HepG2 (cell line): ENCODE results near the gene ATP8A1. TPM values are rescaled to one million over a fixed set of nuclear protein-coding genes. Genes with fewer than 3 reads are reported as not detected.

Experiments used
- ASH2L ChIP-seq: fragments of 300-600, 200-600 bp; sonication (generic); IDR thresholded peaks from 2 replicates; pipeline ENCODE4 v1.7.0; 2017; ENCODE audit warnings: low read depth, mild to moderate bottlenecking, moderate library complexity, mixed read lengths, low read length; ENCODE audit not compliant: insufficient read length
- FOXA3 ChIP-seq: IDR thresholded peaks from 2 replicates; pipeline ENCODE4 v1.6.1; 2016; ENCODE audit warnings: missing genetic modification reagents, missing compliant biosample characterization
- HIC2 ChIP-seq: sonication (generic); formaldehyde crosslinking; IDR thresholded peaks from 2 replicates; pipeline ENCODE4 v1.9.0; 2022; ENCODE audit warnings: low read depth, missing genetic modification reagents
- IRF2 ChIP-seq: IDR thresholded peaks from 2 replicates; pipeline ENCODE4 v1.6.1; 2018; ENCODE audit warnings: missing genetic modification reagents, missing compliant biosample characterization
- MED1 ChIP-seq: sonication (generic); formaldehyde crosslinking; IDR thresholded peaks from 2 replicates; pipeline ENCODE4 v1.4.0; 2020; ENCODE audit warnings: missing genetic modification reagents
- MTA1 ChIP-seq: sonication (generic); formaldehyde crosslinking; IDR thresholded peaks from 2 replicates; pipeline ENCODE4 v1.4.0; 2020; ENCODE audit warnings: missing genetic modification reagents, mild to moderate bottlenecking, borderline replicate concordance
- NFRKB ChIP-seq: fragments of 450-650 bp; IDR thresholded peaks from 2 replicates; pipeline ENCODE4 v1.6.1; 2017
- PREB ChIP-seq: sonication (generic); formaldehyde crosslinking; IDR thresholded peaks from 2 replicates; pipeline ENCODE4 v1.4.0; 2020; ENCODE audit warnings: missing genetic modification reagents
- REPIN1 ChIP-seq: sonication (generic); formaldehyde crosslinking; IDR thresholded peaks from 2 replicates; pipeline ENCODE4 v1.8.0; 2022; ENCODE audit warnings: missing genetic modification reagents, low read depth, mild to moderate bottlenecking, borderline replicate concordance
- SIN3B ChIP-seq: fragments of 150-350 bp; IDR thresholded peaks from 2 replicates; pipeline ENCODE4 v1.6.1; 2014; ENCODE audit warnings: low read length
- SP2 ChIP-seq: sonication (generic); formaldehyde crosslinking; IDR thresholded peaks from 2 replicates; pipeline ENCODE4 v1.5.1; 2020; ENCODE audit warnings: mild to moderate bottlenecking, missing genetic modification reagents
- SRF ChIP-seq: IDR thresholded peaks from 2 replicates; pipeline ENCODE4 v1.6.1; 2011; ENCODE audit warnings: mild to moderate bottlenecking, low read depth, low read length, moderate library complexity
- ZBED4 ChIP-seq: sonication (generic); formaldehyde crosslinking; IDR thresholded peaks from 2 replicates; pipeline ENCODE4 v1.4.0; 2020; ENCODE audit warnings: missing genetic modification reagents, borderline replicate concordance
- ZNF292 ChIP-seq: sonication (generic); formaldehyde crosslinking; IDR thresholded peaks from 2 replicates; pipeline ENCODE4 v1.8.1; 2022; ENCODE audit warnings: mild to moderate bottlenecking, low read depth, missing genetic modification reagents, borderline replicate concordance
- ZNF484 ChIP-seq: sonication (generic); formaldehyde crosslinking; IDR thresholded peaks from 2 replicates; pipeline ENCODE4 v1.5.1; 2020; ENCODE audit warnings: mild to moderate bottlenecking, low read depth, missing genetic modification reagents, borderline replicate concordance
- ZNF549 ChIP-seq: sonication (generic); formaldehyde crosslinking; IDR thresholded peaks from 2 replicates; pipeline ENCODE4 v1.5.0; 2020; ENCODE audit warnings: missing genetic modification reagents
- ZNF562 ChIP-seq: sonication (generic); formaldehyde crosslinking; IDR thresholded peaks from 2 replicates; pipeline ENCODE4 v1.8.0; 2022; ENCODE audit warnings: missing genetic modification reagents, borderline replicate concordance
- ZNF704 ChIP-seq: sonication (generic); formaldehyde crosslinking; IDR thresholded peaks from 2 replicates; pipeline ENCODE4 v1.8.1; 2023; ENCODE audit warnings: mild to moderate bottlenecking, inconsistent platforms, moderate library complexity, missing genetic modification reagents, borderline replicate concordance
- ZSCAN31 ChIP-seq: sonication (generic); formaldehyde crosslinking; IDR thresholded peaks from 2 replicates; pipeline ENCODE4 v1.5.0; 2020; ENCODE audit warnings: low read depth, mild to moderate bottlenecking, missing genetic modification reagents
- polyA plus RNA-seq, 8 experiments: library from polyadenylated mRNA; depleted of rRNA in 3 of 8; stranded (reverse) in 7 of 8; unstranded in 1 of 8; fragments of >200 nt; fragmentation: Illumina TruSeq in 4 of 8; extraction: Trizol in 4 of 8; gene quantifications; 2 replicates each; pipeline versions ENCODE4 v1.2.1 to v1.2.3, GENCODE V29; 2011 to 2016; ENCODE audit warnings: low read depth in 4 of 8, missing spikeins in 1 of 8, mixed read lengths in 1 of 8; ENCODE audit not compliant: insufficient read depth in 1 of 8
- total RNA-seq, 5 experiments: library from RNA; depleted of rRNA; stranded (reverse); fragments of >200 nt; fragmentation: Illumina TruSeq; extraction: Trizol; gene quantifications; 2 replicates each; pipeline ENCODE4 v1.2.3, GENCODE V29; 2016; ENCODE audit warnings: low read depth in 1 of 5
- TF ChIP-seq, protein P1 (sequence below): sonication (generic); formaldehyde crosslinking; IDR thresholded peaks from 2 replicates; pipeline ENCODE4 v1.9.0; 2021; ENCODE audit warnings: missing genetic modification reagents, borderline replicate concordance

ATP8A1 gene
- total and polyA plus RNA-seq, 2 of the 13 experiments (the other 11 are each of a cell fraction or from before 2014, with no cell fraction given) = 1.7 to 6.2 TPM

- no peak for TF ChIP-seq PREB
- peak; percentile 49 for TF ChIP-seq ASH2L
- TF ChIP-seq ZNF549 (CRISPR knock-in tag) = no peak
- TF ChIP-seq SP2 (CRISPR knock-in tag) = 0 out of 2 replicates have a peak, but pooled peaks have one; percentile 21
- no peak for TF ChIP-seq NFRKB
- TF ChIP-seq ZNF562 = no peak
- no peak for TF ChIP-seq ZNF484 (CRISPR knock-in tag)
- peak; percentile 51; the same call in 1 of the 2 replicates for TF ChIP-seq MTA1 (CRISPR knock-in tag)
- 0 out of 2 replicates have a peak, but pooled peaks have one; percentile 16 for TF ChIP-seq IRF2 (CRISPR knock-in tag)
- no peak for TF ChIP-seq REPIN1
- TF ChIP-seq ZNF292 = peak; percentile 74
- TF ChIP-seq, protein P1, sequence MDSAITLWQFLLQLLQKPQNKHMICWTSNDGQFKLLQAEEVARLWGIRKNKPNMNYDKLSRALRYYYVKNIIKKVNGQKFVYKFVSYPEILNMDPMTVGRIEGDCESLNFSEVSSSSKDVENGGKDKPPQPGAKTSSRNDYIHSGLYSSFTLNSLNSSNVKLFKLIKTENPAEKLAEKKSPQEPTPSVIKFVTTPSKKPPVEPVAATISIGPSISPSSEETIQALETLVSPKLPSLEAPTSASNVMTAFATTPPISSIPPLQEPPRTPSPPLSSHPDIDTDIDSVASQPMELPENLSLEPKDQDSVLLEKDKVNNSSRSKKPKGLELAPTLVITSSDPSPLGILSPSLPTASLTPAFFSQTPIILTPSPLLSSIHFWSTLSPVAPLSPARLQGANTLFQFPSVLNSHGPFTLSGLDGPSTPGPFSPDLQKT (CRISPR knock-in tag) = no peak
- no peak for TF ChIP-seq FOXA3 (CRISPR knock-in tag)
- TF ChIP-seq SIN3B = no peak
- peak; percentile 34; the same call in 1 of the 2 replicates for TF ChIP-seq MED1 (CRISPR knock-in tag)
- no peak for TF ChIP-seq ZNF704 (CRISPR knock-in tag)
- no peak for TF ChIP-seq HIC2 (CRISPR knock-in tag)
- TF ChIP-seq ZBED4 (CRISPR knock-in tag) = no peak
- TF ChIP-seq SRF = no peak
- no peak for TF ChIP-seq ZSCAN31 (CRISPR knock-in tag)
Measured at GRCh38 chr4:42655921-42656678, 805 bp downstream of the ATP8A1 start (continued).
